ENCODE results near the gene CLMN. TPM values are rescaled to one million over a fixed set of nuclear protein-coding genes. Genes with fewer than 3 reads are reported as not detected.
A peak's percentile ranks its signal among the peaks of the same experiment; 100 is the strongest.

CLMN gene
- total and polyA plus RNA-seq, 9 of the 15 experiments (the other 6 are each of a cell fraction or from before 2014, with no cell fraction given), result 0.01 to 0.18 (median 0.07) TPM; not detected in 4

GRCh38 chr14:95240859-95241813, 78.6 kb downstream of the CLMN start:
- H2AFZ ChIP-seq (ENCODE audit: low read depth, low read length), result no peak overlapping the region
- H3K36me3 ChIP-seq (ENCODE audit: control insufficient read depth, insufficient read depth, low read length), result no peaks in the 10 kb centered on the region
- in situ Hi-C loops (cut with MboI), result no loop called here
- H3K27ac ChIP-seq (ENCODE audit: extremely low read depth, low read depth, low read length), result no peak overlapping the region
- no peak overlapping the region for H3K9ac ChIP-seq (ENCODE audit: insufficient read depth in 1 of 2, low read depth in 2 of 2, low read length in 2 of 2)
- no peak overlapping the region for H3K4me3 ChIP-seq
- FAIRE-seq (no peak), ATAC-seq (no peak), DNase-seq (ENCODE audit: extremely low read depth in 1 of 4, low spot score in 3 of 4) (no peak)
- ChIA-PET POLR2A (no interaction called here), CTCF (ENCODE audit: low intra/inter-chr PET ratio) (no interaction called here)
- BruUV-seq (replicated peaks), result no TSS peak
- H3K27me3 ChIP-seq (ENCODE audit: control insufficient read depth in 2 of 2, insufficient read depth in 2 of 2, low read length in 2 of 2), result peaks cover 5 to 24% of the 10 kb centered on the region in 2 experiments; a peak in 4 of 5 replicates
- H3K4me2 ChIP-seq (ENCODE audit: insufficient read depth, low read length), result no peak overlapping the region
- no peaks in the 10 kb centered on the region for H3K9me1 ChIP-seq (ENCODE audit: control insufficient read depth, insufficient read depth, low read length)
- no peaks in the 10 kb centered on the region for H3K79me2 ChIP-seq (ENCODE audit: control insufficient read depth, insufficient read depth, low read length)
- H3K4me1 ChIP-seq (replicated peaks in 1 of 2; ENCODE audit: control insufficient read depth in 2 of 2, insufficient read depth in 2 of 2, low read length in 2 of 2), result no peaks in the 10 kb centered on the region
- H4K20me1 ChIP-seq (replicated peaks; ENCODE audit: control insufficient read depth, insufficient read depth, low read length), result no peaks in the 10 kb centered on the region
- intact Hi-C loops (cut with micrococcal nuclease), result no loop called here
- 6% methylated on average over 6 of the region's 6 CpGs for WGBS (ENCODE audit: insufficient coverage, low coverage, missing lambda C conversion rate)
- no peaks in the 10 kb centered on the region for H3K9me3 ChIP-seq (replicated peaks; ENCODE audit: control insufficient read depth, insufficient read depth, low read depth, low read length)
- no peak for TF ChIP-seq PHF21A (IDR thresholded peaks at IDR 0.05; ENCODE audit: borderline replicate concordance, low read depth)
- TF ChIP-seq POU5F1 (IDR thresholded peaks at IDR 0.05; ENCODE audit: borderline replicate concordance, low read depth, low read length, partially characterized antibody), result no peak
- no peak for TF ChIP-seq ZEB2 (IDR thresholded peaks at IDR 0.05)
- TF ChIP-seq FOXA3 (CRISPR knock-in tag; conservative IDR thresholded peaks at IDR 0.05 in 1 of 2, IDR thresholded peaks at IDR 0.05 in 1 of 2), result no peak
- TF ChIP-seq IRF2 (CRISPR knock-in tag; IDR thresholded peaks at IDR 0.05), result no peak
- no peak for TF ChIP-seq ESRRB (CRISPR knock-in tag; IDR thresholded peaks at IDR 0.05; ENCODE audit: borderline replicate concordance)
- peak; percentile 75 for TF ChIP-seq PRDM10 (IDR thresholded peaks at IDR 0.05; ENCODE audit: partially characterized antibody)
- TF ChIP-seq ZNF316 (IDR thresholded peaks at IDR 0.05), result no peak

Data from K562 (cell line).